Endothelial cell of umbilical vein (primary cell): ENCODE data around the gene CHMP6. TPM values are rescaled to one million over a fixed set of nuclear protein-coding genes. Genes with fewer than 3 reads are reported as not detected.

Experiments used
- BruUV-seq: library from RNA; stranded (reverse); fragments of 400-500 nt; replicated peaks from 2 replicates; lab custom pipeline; 2021; lab: Mats Ljungman, UMichigan
- CTCF ChIA-PET: fragments of 300-600, 350-600 bp; sonication (Branson Sonifier 250); formaldehyde crosslinking; loops from one replicate; lab custom pipeline; 2021; ENCODE audit warnings: antibody characterized with exemption, inconsistent platforms; lab: Charles Lee
- POLR2A ChIA-PET: fragments of 300-600, 350-600 bp; sonication (Branson Sonifier 250); formaldehyde crosslinking; loops from one replicate; lab custom pipeline; 2021; ENCODE audit warnings: antibody characterized with exemption, inconsistent platforms; lab: Charles Lee
- DNase-seq: peaks from one replicate; pipeline ENCODE4 v3.0.0-alpha.2; 2011; ENCODE audit warnings: low read depth, low spot score
- FAIRE-seq: peaks from 2 replicates; lab custom pipeline; 2011; peaks lifted over from hg19 to GRCh38; lab: Jason Lieb, UNC
- H2AFZ ChIP-seq: 2 replicates; pipeline ENCODE4 v1.6.0; 2012; ENCODE audit warnings: low read depth, low read length, control low read depth, inconsistent platforms
- H3K27ac ChIP-seq: 2 replicates; pipeline ENCODE4 v1.5.1; 2011; ENCODE audit warnings: low read depth, mild to moderate bottlenecking, control low read depth, low read length, moderate library complexity; ENCODE audit not compliant: insufficient read depth
- H3K27me3 ChIP-seq, 2 experiments: 2 replicates each; pipeline versions ENCODE4 v1.6.0 to v1.6.1; 2011; ENCODE audit warnings: low read length in 2 of 2, mixed read lengths in 1 of 2; ENCODE audit not compliant: control insufficient read depth in 2 of 2, insufficient read depth in 2 of 2
- H3K36me3 ChIP-seq, 2 experiments: 2 replicates in 1 of 2; 3 replicates in 1 of 2; pipeline ENCODE4 v1.5.1; 2011; ENCODE audit warnings: low read length in 2 of 2, mild to moderate bottlenecking in 1 of 2, moderate library complexity in 1 of 2; ENCODE audit not compliant: control insufficient read depth in 2 of 2, insufficient read depth in 2 of 2; ENCODE audit errors: extremely low read depth in 1 of 2
- H3K4me1 ChIP-seq: 3 replicates; pipeline ENCODE4 v1.5.1; 2011; ENCODE audit warnings: mild to moderate bottlenecking, low read length; ENCODE audit not compliant: control insufficient read depth, insufficient read depth; ENCODE audit errors: extremely low read depth
- H3K4me2 ChIP-seq: 2 replicates; pipeline ENCODE4 v1.6.1; 2011; ENCODE audit warnings: low read length, control low read depth, mixed read lengths; ENCODE audit not compliant: insufficient read depth
- H3K4me3 ChIP-seq, 3 experiments: fragments of 200-600 bp in 1 of 3; sonication (generic), shearing (Covaris generic) in 1 of 3; replicated peaks in 1 of 3; 2 replicates each; pipeline ENCODE4 v1.5.1; 2011 to 2016; ENCODE audit warnings: control low read depth in 3 of 3, low read length in 3 of 3, mild to moderate bottlenecking in 2 of 3, inconsistent platforms in 1 of 3, low read depth in 1 of 3, moderate library complexity in 1 of 3; ENCODE audit not compliant: insufficient read depth in 1 of 3
- H3K79me2 ChIP-seq: 2 replicates; pipeline ENCODE4 v1.6.0; 2012; ENCODE audit warnings: low read length, inconsistent platforms; ENCODE audit not compliant: control insufficient read depth, insufficient read depth
- H3K9ac ChIP-seq: replicated peaks from 2 replicates; pipeline ENCODE3; 2011; ENCODE audit warnings: low read length, control low read depth; ENCODE audit not compliant: insufficient read depth; ENCODE audit errors: extremely low read depth
- H3K9me1 ChIP-seq: replicated peaks from 3 replicates; pipeline ENCODE4 v1.6.0; 2011; ENCODE audit warnings: mild to moderate bottlenecking, low read length; ENCODE audit not compliant: control insufficient read depth, insufficient read depth; ENCODE audit errors: extremely low read depth
- H3K9me3 ChIP-seq: replicated peaks from 2 replicates; pipeline ENCODE4 v1.5.1; 2012; ENCODE audit warnings: low read length, inconsistent platforms; ENCODE audit not compliant: control insufficient read depth, insufficient read depth
- H4K20me1 ChIP-seq: replicated peaks from 2 replicates; pipeline ENCODE3; 2011; ENCODE audit warnings: mild to moderate bottlenecking, low read length; ENCODE audit not compliant: control insufficient read depth, insufficient read depth; ENCODE audit errors: extremely low read depth
- EZH2 ChIP-seq: IDR thresholded peaks from 2 replicates; pipeline ENCODE4 v1.6.1; 2012; ENCODE audit warnings: borderline replicate concordance, low read depth, mild to moderate bottlenecking, moderate library complexity, low read length, inconsistent platforms; ENCODE audit not compliant: severe bottlenecking
- FOS ChIP-seq: IDR thresholded peaks from 2 replicates; pipeline ENCODE4 v1.6.1; 2011; ENCODE audit warnings: mild to moderate bottlenecking, low read length, moderate library complexity, borderline replicate concordance; ENCODE audit not compliant: insufficient read depth
- GATA2 ChIP-seq: IDR thresholded peaks from 2 replicates; pipeline ENCODE4 v1.7.0; 2011; ENCODE audit warnings: low read depth, mild to moderate bottlenecking, moderate library complexity, mixed read lengths, low read length; ENCODE audit not compliant: insufficient read length, insufficient read depth
- JUN ChIP-seq: IDR thresholded peaks from 2 replicates; pipeline ENCODE4 v1.6.1; 2011; ENCODE audit warnings: borderline replicate concordance, low read depth; ENCODE audit not compliant: insufficient read length, insufficient read depth
- MYC ChIP-seq: IDR thresholded peaks from one replicate; pipeline ENCODE4 v1.6.1; 2011; ENCODE audit warnings: mild to moderate bottlenecking, low read depth, low read length
- POLR2A ChIP-seq: IDR thresholded peaks from 2 replicates; pipeline ENCODE4 v1.6.1; 2012; ENCODE audit warnings: low read depth, mild to moderate bottlenecking, control low read depth, low read length
- POLR2AphosphoS5 ChIP-seq: IDR thresholded peaks from 2 replicates; pipeline ENCODE4 v1.6.1; 2012; ENCODE audit warnings: low read depth, mild to moderate bottlenecking, control low read depth, low read length, moderate library complexity; ENCODE audit not compliant: insufficient read depth
- dilution Hi-C: fragments of 300-500 bp; cut with MboI; formaldehyde crosslinking; loops from one replicate; pipeline ENCODE4 v1.15.0; 2019; ENCODE audit warnings: low sequenced_read_pairs; ENCODE audit not compliant: extremely low pct_ligation_motif_present
- intact Hi-C: fragments of 100-400 bp; cut with micrococcal nuclease; formaldehyde crosslinking; loops from one replicate; pipeline ENCODE4 v1.10.0; 2022
- polyA plus RNA-seq, 4 experiments: library from polyadenylated mRNA; depleted of rRNA in 3 of 4; stranded (reverse) in 3 of 4; unstranded in 1 of 4; fragments of >200 nt; gene quantifications; 2 replicates each; pipeline versions ENCODE4 v1.2.1 to v1.2.3, GENCODE V29; 2011 to 2012; ENCODE audit warnings: missing spikeins in 1 of 4
- total RNA-seq: library from RNA; stranded (reverse); gene quantifications from 2 replicates; pipeline ENCODE4 v1.2.3, GENCODE V29; 2021
- TF ChIP-seq, protein P1 (sequence below), 2 donors: IDR thresholded peaks; 1 replicate in 1 of 2; 2 replicates in 1 of 2; pipeline ENCODE4 v1.5.1; 2011; ENCODE audit warnings: low read length in 2 of 2, mild to moderate bottlenecking in 2 of 2, moderate library complexity in 2 of 2, control low read depth in 1 of 2, inconsistent platforms in 1 of 2, low read depth in 1 of 2; ENCODE audit not compliant: insufficient read depth in 1 of 2; ENCODE audit errors: extremely low read depth in 1 of 2
- TF ChIP-seq, protein P2 (sequence below): IDR thresholded peaks from 2 replicates; pipeline ENCODE4 v1.6.1; 2011; ENCODE audit not compliant: insufficient read depth, insufficient read length

Gene CHMP6
- total and polyA plus RNA-seq, 2 donors (not counting 3 experiments of a cell fraction or from before 2014, with no cell fraction given): 42.5 to 48.5 TPM

DNA sequence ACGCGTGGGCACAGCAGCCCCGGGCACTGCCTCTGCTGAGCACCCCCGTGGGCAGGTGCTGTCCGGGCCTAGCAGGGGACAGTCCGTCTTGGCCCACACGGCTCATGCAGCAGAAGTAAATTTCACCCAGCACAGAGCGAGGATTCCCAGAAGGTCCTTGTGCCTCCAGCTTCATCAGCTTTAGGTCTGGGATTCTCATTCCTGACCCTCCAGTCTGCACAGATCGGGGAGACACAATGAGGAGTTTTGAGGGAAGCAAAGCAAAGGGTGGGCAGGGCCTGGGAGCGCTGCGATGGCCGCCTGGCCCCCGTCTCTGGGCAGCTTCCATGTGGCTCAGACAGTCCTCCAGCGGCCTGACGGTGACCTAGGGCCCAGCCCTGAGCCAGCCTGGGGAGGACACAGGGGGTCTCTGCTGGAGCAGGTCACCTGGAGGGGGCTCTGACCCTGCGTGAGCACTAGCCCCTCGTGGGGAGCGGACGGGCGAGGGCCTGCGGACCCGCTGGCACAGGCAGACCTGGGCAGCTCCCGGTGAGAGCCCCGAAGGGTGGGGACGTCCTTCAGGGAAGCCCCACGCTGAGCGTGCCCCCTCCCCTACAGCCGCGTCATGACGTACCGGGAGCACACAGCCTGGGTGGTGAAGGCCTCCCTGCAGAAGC lies 30.7 kb upstream of the CHMP6 start:
- Histone ChIP-seq H2AFZ (no peak overlapping the region), H3K4me3 (no peak overlapping the region), H3K27me3 (no peaks in the 10 kb centered on the region), H3K9me1 (no peaks in the 10 kb centered on the region), H3K9ac (no peak overlapping the region), H3K9me3 (no peaks in the 10 kb centered on the region), H3K4me1 (no peaks in the 10 kb centered on the region), H4K20me1 (no peaks in the 10 kb centered on the region), H3K27ac (no peak overlapping the region), H3K36me3 (no peaks in the 10 kb centered on the region), H3K4me2 (no peak overlapping the region), H3K79me2 (no peaks in the 10 kb centered on the region)
- intact Hi-C loops (no loop called here), dilution Hi-C loops (no loop called here)
- ChIA-PET POLR2A (no interaction called here), CTCF (no interaction called here)
- no peak for FAIRE-seq
- no peak for DNase-seq
- TF ChIP-seq EZH2 (no peak), GATA2 (no peak), POLR2A (no peak), FOS (no peak)
- no TSS peak for BruUV-seq

DNA sequence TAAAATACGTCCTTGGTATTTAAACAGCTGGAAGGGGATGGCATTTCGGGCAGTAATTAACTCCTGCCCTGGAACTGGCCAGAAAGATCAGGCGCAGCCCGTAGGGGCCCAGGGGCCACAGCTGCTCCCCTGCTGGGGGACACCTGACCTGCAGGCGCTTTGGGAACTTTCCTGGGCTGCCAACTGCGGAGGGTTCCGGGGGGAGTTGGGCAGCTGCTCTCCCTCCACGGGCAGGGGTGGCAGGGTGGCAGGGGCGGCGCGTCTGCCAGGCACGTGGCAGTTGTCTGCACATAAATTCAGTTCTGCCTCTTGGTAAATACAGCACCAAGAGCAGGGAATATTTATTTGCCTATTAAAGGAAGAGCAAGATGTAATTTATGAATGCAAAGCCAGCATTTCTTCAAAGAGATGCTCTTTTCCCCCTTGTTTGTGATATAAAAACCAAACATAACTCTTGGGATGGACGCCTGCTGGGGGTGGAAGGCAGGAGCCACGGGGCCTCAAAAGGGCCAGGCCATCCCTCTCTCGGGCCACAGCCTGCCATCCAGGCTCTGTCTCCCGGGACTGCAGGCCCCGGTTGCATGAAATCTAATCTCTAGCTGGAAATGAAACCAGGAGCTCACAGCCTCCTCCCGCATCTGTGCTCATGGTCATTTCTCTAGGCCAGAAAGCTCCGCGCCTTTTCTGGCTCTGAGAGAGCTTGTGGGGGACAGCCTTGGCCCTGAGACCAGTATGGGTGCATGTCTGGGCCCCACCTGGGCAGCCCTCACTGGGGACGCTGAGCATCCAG lies 29.9 kb upstream of the CHMP6 start:
- no peaks in the 10 kb centered on the region for H3K4me1 ChIP-seq
- no peaks in the 10 kb centered on the region for H3K27me3 ChIP-seq
- dilution Hi-C loops (no loop called here), intact Hi-C loops (no loop called here)
- no TSS peak for BruUV-seq
- POLR2A ChIA-PET: no interaction called here
- H3K36me3 ChIP-seq: no peaks in the 10 kb centered on the region
- no peak overlapping the region for H3K4me2 ChIP-seq
- no peaks in the 10 kb centered on the region for H4K20me1 ChIP-seq
- no peak overlapping the region for H3K9ac ChIP-seq
- no peaks in the 10 kb centered on the region for H3K79me2 ChIP-seq
- H3K9me3 ChIP-seq: no peaks in the 10 kb centered on the region
- no peak overlapping the region for H3K4me3 ChIP-seq
- DNase-seq (no peak), FAIRE-seq (no peak)
- no peak overlapping the region for H3K27ac ChIP-seq
- TF ChIP-seq FOS (no peak), EZH2 (no peak), JUN (no peak), GATA2 (no peak), POLR2A (no peak), POLR2AphosphoS5 (no peak), MYC (no peak)
- TF ChIP-seq, protein P1, sequence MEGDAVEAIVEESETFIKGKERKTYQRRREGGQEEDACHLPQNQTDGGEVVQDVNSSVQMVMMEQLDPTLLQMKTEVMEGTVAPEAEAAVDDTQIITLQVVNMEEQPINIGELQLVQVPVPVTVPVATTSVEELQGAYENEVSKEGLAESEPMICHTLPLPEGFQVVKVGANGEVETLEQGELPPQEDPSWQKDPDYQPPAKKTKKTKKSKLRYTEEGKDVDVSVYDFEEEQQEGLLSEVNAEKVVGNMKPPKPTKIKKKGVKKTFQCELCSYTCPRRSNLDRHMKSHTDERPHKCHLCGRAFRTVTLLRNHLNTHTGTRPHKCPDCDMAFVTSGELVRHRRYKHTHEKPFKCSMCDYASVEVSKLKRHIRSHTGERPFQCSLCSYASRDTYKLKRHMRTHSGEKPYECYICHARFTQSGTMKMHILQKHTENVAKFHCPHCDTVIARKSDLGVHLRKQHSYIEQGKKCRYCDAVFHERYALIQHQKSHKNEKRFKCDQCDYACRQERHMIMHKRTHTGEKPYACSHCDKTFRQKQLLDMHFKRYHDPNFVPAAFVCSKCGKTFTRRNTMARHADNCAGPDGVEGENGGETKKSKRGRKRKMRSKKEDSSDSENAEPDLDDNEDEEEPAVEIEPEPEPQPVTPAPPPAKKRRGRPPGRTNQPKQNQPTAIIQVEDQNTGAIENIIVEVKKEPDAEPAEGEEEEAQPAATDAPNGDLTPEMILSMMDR (IDR thresholded peaks at IDR 0.05; ENCODE audit: extremely low read depth in 1 of 2, insufficient read depth in 1 of 2, low read depth in 1 of 2, low read length in 2 of 2): no peak
- TF ChIP-seq, protein P2, sequence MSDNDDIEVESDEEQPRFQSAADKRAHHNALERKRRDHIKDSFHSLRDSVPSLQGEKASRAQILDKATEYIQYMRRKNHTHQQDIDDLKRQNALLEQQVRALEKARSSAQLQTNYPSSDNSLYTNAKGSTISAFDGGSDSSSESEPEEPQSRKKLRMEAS: no peak
- CTCF ChIA-PET: interaction anchor here (1.3 kb wide), 1 partner anchor 535 kb away, joined by 6 read pairs; no protein-coding TSS in a partner anchor
- H3K9me1 ChIP-seq: no peaks in the 10 kb centered on the region
- H2AFZ ChIP-seq: no peak overlapping the region
